Trophoblast cell (in vitro differentiated cells and primary cell): ENCODE data around the gene AUTS2.

Experiments
- DNase-seq, 2 donors: peaks; one replicate each; pipeline ENCODE4 v3.0.0-alpha.2; 2016
- H2AFZ ChIP-seq: 2 replicates; pipeline ENCODE4 v1.6.1; 2013; ENCODE audit warnings: low read length, moderate library complexity, mild to moderate bottlenecking; ENCODE audit not compliant: insufficient read depth, poor library complexity
- H2AK5ac ChIP-seq: 2 replicates; pipeline ENCODE4 v1.6.1; 2013; ENCODE audit warnings: mild to moderate bottlenecking, low read length
- H2BK120ac ChIP-seq: 2 replicates; pipeline ENCODE4 v1.6.1; 2013; ENCODE audit warnings: low read length, mild to moderate bottlenecking, moderate library complexity; ENCODE audit not compliant: insufficient read depth, poor library complexity
- H2BK12ac ChIP-seq: 2 replicates; pipeline ENCODE4 v1.6.1; 2013; ENCODE audit warnings: mild to moderate bottlenecking, low read length, moderate library complexity
- H2BK5ac ChIP-seq: 2 replicates; pipeline ENCODE4 v1.6.1; 2013; ENCODE audit warnings: low read length, low read depth, moderate library complexity, mild to moderate bottlenecking; ENCODE audit not compliant: poor library complexity
- H3K14ac ChIP-seq: 2 replicates; pipeline ENCODE4 v1.6.1; 2013; ENCODE audit warnings: mild to moderate bottlenecking, low read length
- H3K18ac ChIP-seq: 2 replicates; pipeline ENCODE4 v1.6.1; 2013; ENCODE audit warnings: mild to moderate bottlenecking, low read length
- H3K23ac ChIP-seq: 2 replicates; pipeline ENCODE4 v1.6.1; 2013; ENCODE audit warnings: low read length
- H3K27ac ChIP-seq: 2 replicates; pipeline ENCODE4 v1.5.1; 2013; ENCODE audit warnings: low read depth, mild to moderate bottlenecking, inconsistent platforms, low read length, moderate library complexity
- H3K27me3 ChIP-seq: 2 replicates; pipeline ENCODE4 v1.6.1; 2013; ENCODE audit warnings: inconsistent platforms, mild to moderate bottlenecking, low read length, moderate library complexity; ENCODE audit not compliant: insufficient read depth
- H3K36me3 ChIP-seq, 2 experiments: 1 replicate in 1 of 2; 2 replicates in 1 of 2; pipeline ENCODE4 v1.6.1; 2013; ENCODE audit warnings: low read length in 2 of 2, mild to moderate bottlenecking in 2 of 2, moderate library complexity in 1 of 2; ENCODE audit not compliant: insufficient read depth in 2 of 2, control insufficient read depth in 1 of 2
- H3K4ac ChIP-seq: 2 replicates; pipeline ENCODE4 v1.6.1; 2013; ENCODE audit warnings: low read depth, mild to moderate bottlenecking, low read length, moderate library complexity
- H3K4me1 ChIP-seq, 2 experiments: 1 replicate in 1 of 2; 2 replicates in 1 of 2; pipeline ENCODE4 v1.6.1; 2013; ENCODE audit warnings: low read length in 2 of 2, mild to moderate bottlenecking in 2 of 2, moderate library complexity in 1 of 2; ENCODE audit not compliant: insufficient read depth in 2 of 2, control insufficient read depth in 1 of 2
- H3K4me2 ChIP-seq: 2 replicates; pipeline ENCODE4 v1.6.1; 2013; ENCODE audit warnings: inconsistent platforms, mild to moderate bottlenecking, low read length, moderate library complexity
- H3K4me3 ChIP-seq: 2 replicates; pipeline ENCODE4 v1.5.1; 2013; ENCODE audit warnings: mild to moderate bottlenecking, low read depth, low read length, inconsistent platforms
- H3K79me1 ChIP-seq: one replicate; pipeline ENCODE4 v1.6.1; 2013; ENCODE audit warnings: low read length
- H3K79me2 ChIP-seq: 2 replicates; pipeline ENCODE4 v1.6.1; 2013; ENCODE audit warnings: low read length, mild to moderate bottlenecking; ENCODE audit not compliant: control insufficient read depth, insufficient read depth, poor library complexity
- H3K9ac ChIP-seq: 2 replicates; pipeline ENCODE4 v1.6.1; 2013; ENCODE audit warnings: mild to moderate bottlenecking, low read length
- H3K9me3 ChIP-seq: 2 replicates; pipeline ENCODE4 v1.6.1; 2013; ENCODE audit warnings: low read depth, mild to moderate bottlenecking, control low read depth, inconsistent platforms, low read length; ENCODE audit not compliant: insufficient read depth
- H4K12ac ChIP-seq: 2 replicates; pipeline ENCODE4 v1.6.1; 2013; ENCODE audit warnings: low read depth, mild to moderate bottlenecking, low read length, moderate library complexity
- H4K8ac ChIP-seq: 2 replicates; pipeline ENCODE4 v1.6.1; 2013; ENCODE audit warnings: low read depth, mild to moderate bottlenecking, low read length, moderate library complexity
- H4K91ac ChIP-seq: one replicate; pipeline ENCODE4 v1.6.1; 2013; ENCODE audit warnings: low read depth, mild to moderate bottlenecking, low read length, moderate library complexity
- WGBS: extraction: QIAGEN DNeasy Blood & Tissue Kit; methylation state at CpG from one replicate; pipeline ENCODE4 v1.1.7; 2013; ENCODE audit warnings: missing lambda C conversion rate; ENCODE audit not compliant: insufficient read length, insufficient coverage; ENCODE audit errors: extremely low coverage; 5-methylcytosine and 5-hydroxymethylcytosine counted together

The AUTS2 gene

DNA sequence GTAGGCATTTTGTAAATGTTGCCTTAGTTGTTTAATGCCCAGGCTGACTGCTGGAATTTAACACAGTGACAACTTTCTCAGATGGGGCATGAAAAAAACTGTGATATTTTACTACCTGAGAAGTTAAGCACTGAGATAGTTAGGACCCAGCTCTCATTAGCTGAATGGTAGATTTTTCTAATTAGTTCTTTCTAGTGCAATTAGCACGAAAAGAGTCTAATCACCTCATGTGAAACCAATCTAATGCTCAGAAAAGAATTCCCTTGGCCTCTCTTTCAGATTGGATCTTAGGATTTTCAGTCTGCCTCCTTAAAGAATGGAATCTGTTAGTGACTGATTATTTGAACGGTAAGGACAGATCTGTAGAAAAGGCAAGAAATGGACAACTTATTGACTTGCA, 743.2 kb downstream of the AUTS2 start:
- Histone ChIP-seq H3K9me3 (no peaks in the 10 kb centered on the region), H3K23ac (no peak overlapping the region), H2AFZ (no peak overlapping the region), H3K18ac (no peak overlapping the region), H3K27ac (no peak overlapping the region), H3K4me1 (no peaks in the 10 kb centered on the region), H2BK12ac (no peak overlapping the region), H4K91ac (no peak overlapping the region), H3K36me3 (no peaks in the 10 kb centered on the region), H2BK5ac (no peak overlapping the region), H3K9ac (no peak overlapping the region), H4K8ac (no peak overlapping the region), H3K4ac (no peak overlapping the region), H3K79me2 (no peaks in the 10 kb centered on the region), H2AK5ac (no peak overlapping the region), H3K4me2 (no peak overlapping the region), H4K12ac (no peak overlapping the region), H3K27me3 (no peaks in the 10 kb centered on the region), H3K4me3 (no peak overlapping the region), H2BK120ac (no peak overlapping the region), H3K79me1 (no peaks in the 10 kb centered on the region), H3K14ac (no peak overlapping the region)
- WGBS, result no CpG with 5 or more reads among the region's 2 CpGs
- DNase-seq, result no peak

DNA sequence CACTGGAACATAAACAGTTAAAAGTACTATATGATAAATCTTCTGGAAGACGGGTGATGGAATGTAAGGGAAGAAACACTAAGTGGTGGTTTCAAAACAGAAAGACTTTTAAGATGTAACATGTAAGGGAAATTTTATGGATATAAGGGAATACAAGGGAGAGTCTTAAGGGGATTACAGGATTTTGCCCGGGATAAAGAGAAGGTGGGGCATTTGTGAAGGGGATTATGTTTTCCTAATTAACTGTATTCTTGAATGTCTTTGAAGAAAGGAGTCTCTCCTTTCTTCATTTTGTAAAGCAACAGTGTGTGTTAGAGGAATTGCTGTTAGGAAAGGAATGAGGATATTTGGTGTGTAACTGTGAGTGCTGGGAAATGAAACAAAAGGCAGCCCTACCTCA, 745.2 kb downstream of the AUTS2 start:
- Histone ChIP-seq H3K23ac (no peak overlapping the region), H3K79me2 (no peaks in the 10 kb centered on the region), H3K27me3 (no peaks in the 10 kb centered on the region), H4K12ac (no peak overlapping the region), H4K91ac (no peak overlapping the region), H2BK5ac (no peak overlapping the region), H2AFZ (no peak overlapping the region), H2BK120ac (no peak overlapping the region), H3K4me1 (no peaks in the 10 kb centered on the region), H3K79me1 (no peaks in the 10 kb centered on the region), H3K36me3 (no peaks in the 10 kb centered on the region), H3K18ac (no peak overlapping the region), H3K4ac (no peak overlapping the region), H2AK5ac (no peak overlapping the region), H3K9me3 (no peaks in the 10 kb centered on the region), H2BK12ac (no peak overlapping the region), H3K14ac (no peak overlapping the region), H4K8ac (no peak overlapping the region), H3K27ac (no peak overlapping the region), H3K4me2 (no peak overlapping the region), H3K4me3 (no peak overlapping the region), H3K9ac (no peak overlapping the region)
- WGBS, result no CpG with 5 or more reads among the region's 2 CpGs
- DNase-seq, result no peak

DNA sequence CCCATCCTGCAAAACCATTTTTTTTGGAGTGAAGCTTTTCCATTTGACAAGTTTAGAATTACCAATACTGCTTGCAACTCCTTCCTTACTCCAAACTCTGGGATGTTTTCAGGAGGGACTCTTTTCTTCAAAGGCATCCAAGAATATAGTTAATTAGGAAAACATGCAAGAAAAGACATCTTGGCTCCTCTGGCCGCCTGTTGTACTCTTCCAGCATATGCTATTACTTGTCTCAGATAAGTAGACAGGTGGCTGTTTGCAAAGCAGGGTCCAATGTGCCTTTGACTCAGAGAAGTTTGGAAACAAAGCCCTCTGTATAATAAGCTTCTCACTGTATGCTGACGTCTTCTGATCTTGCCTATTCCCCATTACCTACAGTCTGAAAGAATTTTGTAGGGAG, 746.5 kb downstream of the AUTS2 start:
- Histone ChIP-seq H4K91ac (no peak overlapping the region), H3K14ac (no peak overlapping the region), H2AK5ac (no peak overlapping the region), H3K4me3 (no peak overlapping the region), H2AFZ (no peak overlapping the region), H3K36me3 (no peaks in the 10 kb centered on the region), H3K9ac (no peak overlapping the region), H4K12ac (no peak overlapping the region), H2BK12ac (no peak overlapping the region), H2BK5ac (no peak overlapping the region), H3K4ac (no peak overlapping the region), H3K4me1 (no peaks in the 10 kb centered on the region), H3K27ac (no peak overlapping the region), H2BK120ac (no peak overlapping the region), H3K4me2 (no peak overlapping the region), H3K79me2 (no peaks in the 10 kb centered on the region), H3K9me3 (no peaks in the 10 kb centered on the region), H3K79me1 (no peaks in the 10 kb centered on the region), H4K8ac (no peak overlapping the region), H3K23ac (no peak overlapping the region), H3K27me3 (no peaks in the 10 kb centered on the region), H3K18ac (no peak overlapping the region)
- DNase-seq, result no peak
- WGBS, result no CpG with 5 or more reads among the region's 2 CpGs

DNA sequence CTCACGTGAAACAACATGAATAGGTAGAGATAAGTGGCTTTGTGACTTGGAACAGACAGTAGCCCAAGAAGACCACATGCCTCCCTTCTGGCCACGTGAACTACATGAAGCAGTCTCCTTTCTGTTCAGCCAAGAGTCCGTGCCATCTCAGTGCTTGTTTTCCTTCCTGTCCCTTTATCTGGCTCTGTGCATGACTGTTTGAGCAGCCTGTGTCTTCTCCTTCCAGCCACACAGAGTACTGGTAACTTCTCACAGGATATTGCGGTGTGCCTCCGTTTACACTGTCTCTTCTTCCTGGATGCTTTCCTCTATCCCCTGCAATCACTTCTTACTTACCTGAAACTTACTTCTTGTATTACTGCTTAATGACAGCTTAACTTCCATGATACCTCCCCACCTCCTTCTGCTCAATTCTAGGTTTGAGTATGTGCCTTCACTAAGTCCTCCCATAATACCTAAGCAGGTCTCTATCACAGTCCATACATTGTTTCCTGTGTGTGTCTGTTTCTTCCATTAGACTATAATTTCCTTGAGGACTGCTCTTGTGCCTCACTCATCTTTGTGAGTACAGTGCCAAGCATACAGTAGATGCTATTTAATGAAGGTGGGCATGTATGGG, 748.7 kb downstream of the AUTS2 start:
- no peak overlapping the region for H2AK5ac ChIP-seq
- no CpG with 5 or more reads among the region's 5 CpGs for WGBS

More for the DNA sequence above, 748.7 kb downstream of the AUTS2 start:
- H3K4me3 ChIP-seq, result no peak overlapping the region
- no peak overlapping the region for H2AFZ ChIP-seq
- no peak overlapping the region for H3K14ac ChIP-seq
- no peak for DNase-seq
- H3K9ac ChIP-seq, result no peak overlapping the region
- H3K79me1 ChIP-seq, result no peaks in the 10 kb centered on the region
- no peak overlapping the region for H3K27ac ChIP-seq
- no peaks in the 10 kb centered on the region for H3K79me2 ChIP-seq
- no peaks in the 10 kb centered on the region for H3K4me1 ChIP-seq
- no peak overlapping the region for H4K12ac ChIP-seq
- H3K23ac ChIP-seq, result no peak overlapping the region
- no peak overlapping the region for H3K4ac ChIP-seq
- no peak overlapping the region for H3K18ac ChIP-seq
- H3K9me3 ChIP-seq, result no peaks in the 10 kb centered on the region
- no peak overlapping the region for H2BK12ac ChIP-seq
- H4K8ac ChIP-seq, result no peak overlapping the region
- H4K91ac ChIP-seq, result no peak overlapping the region
- H3K4me2 ChIP-seq, result no peak overlapping the region
- H3K36me3 ChIP-seq, result no peaks in the 10 kb centered on the region
- H3K27me3 ChIP-seq, result no peaks in the 10 kb centered on the region
- H2BK120ac ChIP-seq, result no peak overlapping the region
- H2BK5ac ChIP-seq, result no peak overlapping the region
